Activated CD8-positive, alpha-beta T cell treated with anti-CD3 and anti-CD28 coated beads for 36 hours (primary cell): ENCODE data around the gene WBP11. TPM values are rescaled to one million over a fixed set of nuclear protein-coding genes. Genes with fewer than 3 reads are reported as not detected.

ENCODE experiments used
- ATAC-seq: fragments of 200-7000 bp; cut with Tn5 transposase; one replicate; pipeline ENCODE4 v1.10.0; 2021; ENCODE audit warnings: mild to moderate bottlenecking, moderate library complexity
- CTCF ChIA-PET: fragments of 350-600 bp; sonication (Branson Sonifier 250); formaldehyde crosslinking; loops from one replicate; lab custom pipeline; 2021; ENCODE audit warnings: antibody characterized with exemption; lab: Charles Lee
- POLR2A ChIA-PET: fragments of 350-600 bp; sonication (Branson Sonifier 250); formaldehyde crosslinking; loops from one replicate; lab custom pipeline; 2021; ENCODE audit warnings: antibody characterized with exemption; lab: Charles Lee
- DNase-seq: peaks from one replicate; pipeline ENCODE4 v3.0.0-alpha.2; 2020
- H3K27ac Mint-ChIP-seq: one replicate; pipeline ENCODE4 v1.8.0; 2021; ENCODE audit warnings: mild to moderate bottlenecking, mixed read lengths
- H3K27me3 Mint-ChIP-seq: one replicate; pipeline ENCODE4 v1.8.0; 2021; ENCODE audit warnings: mixed read lengths
- H3K36me3 Mint-ChIP-seq: one replicate; pipeline ENCODE4 v1.8.0; 2021; ENCODE audit warnings: low read depth, mixed read lengths
- H3K4me1 Mint-ChIP-seq: one replicate; pipeline ENCODE4 v1.8.0; 2021; ENCODE audit warnings: low read depth, mixed read lengths
- H3K4me3 Mint-ChIP-seq: one replicate; pipeline ENCODE4 v1.8.0; 2021; ENCODE audit warnings: mild to moderate bottlenecking, moderate library complexity, mixed read lengths
- H3K9me3 Mint-ChIP-seq: one replicate; pipeline ENCODE4 v1.8.0; 2021; ENCODE audit warnings: mixed read lengths
- CTCF ChIP-seq: fragments of 200-600 bp; IDR thresholded peaks from one replicate; pipeline ENCODE4 v1.8.0; 2022; ENCODE audit warnings: antibody characterized with exemption, mild to moderate bottlenecking
- intact Hi-C: fragments of 100-400 bp; cut with micrococcal nuclease; formaldehyde crosslinking; loops from one replicate; pipeline ENCODE4 v1.10.0; 2022
- total RNA-seq, 2 experiments: library from RNA; stranded (reverse); gene quantifications; one replicate each; pipeline ENCODE4 v1.2.3, GENCODE V29; 2021

WBP11 gene
- total RNA-seq, 2 experiments from 2014 or later: 123 to 130 TPM

DNA sequence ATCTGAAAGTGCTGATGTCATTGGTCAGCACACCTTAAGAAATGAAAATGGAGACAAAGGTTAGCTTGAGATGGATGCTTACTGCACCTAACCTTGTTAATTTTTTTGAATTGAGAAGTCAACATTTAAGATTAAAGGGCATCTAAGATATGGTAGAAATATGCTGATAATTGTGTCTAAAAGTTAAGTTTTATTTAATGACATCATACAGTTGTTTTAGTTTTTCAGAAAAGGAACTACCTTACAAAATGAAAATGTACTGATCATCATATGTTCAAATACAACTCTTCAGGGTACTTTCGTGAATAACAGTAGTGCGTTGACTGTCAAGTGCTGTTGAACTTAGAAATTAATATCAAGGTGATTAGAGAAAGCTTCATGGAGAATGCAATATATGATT, 8.2 kb upstream of the WBP11 start:
- Mint-ChIP-seq H3K9me3 (no peaks in the 10 kb centered on the region), H3K36me3 (no peaks in the 10 kb centered on the region), H3K4me1 (peaks cover 14% of the 10 kb centered on the region), H3K27ac (peak overlapping the region; percentile 13), H3K4me3 (no peak overlapping the region), H3K27me3 (peaks cover 2% of the 10 kb centered on the region)
- DNase-seq (no peak), ATAC-seq (no peak)
- POLR2A ChIA-PET: interaction anchor here (1.1 kb wide), 1 partner anchor 37 kb away, joined by 3 read pairs; no protein-coding TSS in a partner anchor
- CTCF ChIA-PET: interaction anchor here (1.4 to 3.1 kb wide), 2 partner anchors 183 to 185 kb away, joined by 4 to 12 read pairs; no protein-coding TSS in a partner anchor
- no peak for TF ChIP-seq CTCF
- intact Hi-C loops: no loop called here

- no peak for DNase-seq
- H3K4me3 Mint-ChIP-seq: no peak overlapping the region
- peak overlapping the region; percentile 38 for H3K27ac Mint-ChIP-seq
- TF ChIP-seq CTCF: no peak
- H3K9me3 Mint-ChIP-seq: no peaks in the 10 kb centered on the region
- POLR2A ChIA-PET: interaction anchor here (1.1 kb wide), 2 partner anchors 36 to 40 kb away, joined by 3 read pairs; a partner anchor contains a TSS
- ATAC-seq: peak; percentile 13
- CTCF ChIA-PET: interaction anchor here (1.2 to 3.1 kb wide), 3 partner anchors 87 to 186 kb away, joined by 4 to 12 read pairs (median 5); no protein-coding TSS in a partner anchor
- H3K27me3 Mint-ChIP-seq: peaks cover 2% of the 10 kb centered on the region
- no peaks in the 10 kb centered on the region for H3K36me3 Mint-ChIP-seq
- intact Hi-C loops: no loop called here
- peaks cover 14% of the 10 kb centered on the region for H3K4me1 Mint-ChIP-seq
These were observed 7.7 kb upstream of the WBP11 start for GRCh38 chr12:14810953-14811483.

- peaks cover 18% of the 10 kb centered on the region for H3K4me1 Mint-ChIP-seq
- H3K9me3 Mint-ChIP-seq: no peaks in the 10 kb centered on the region
- no peak overlapping the region for H3K4me3 Mint-ChIP-seq
- no peaks in the 10 kb centered on the region for H3K36me3 Mint-ChIP-seq
- ChIA-PET CTCF (interaction anchor here (1.0 to 3.1 kb wide), 4 partner anchors 86 to 187 kb away, joined by 3 to 12 read pairs (median 4); no protein-coding TSS in a partner anchor), POLR2A (interaction anchor here (1.1 kb wide), 2 partner anchors 35 to 40 kb away, joined by 3 read pairs; a partner anchor contains a TSS)
- DNase-seq (no peak), ATAC-seq (no peak)
- intact Hi-C loops: no loop called here
- H3K27me3 Mint-ChIP-seq: peaks cover 2% of the 10 kb centered on the region
- no peak for TF ChIP-seq CTCF
- H3K27ac Mint-ChIP-seq: peak overlapping the region; percentile 38
These were observed 7.1 kb upstream of the WBP11 start for GRCh38 chr12:14810167-14810952.

- TF ChIP-seq CTCF: no peak
- Mint-ChIP-seq H3K9me3 (no peaks in the 10 kb centered on the region), H3K4me3 (no peak overlapping the region), H3K36me3 (peaks cover 22% of the 10 kb centered on the region), H3K27me3 (no peaks in the 10 kb centered on the region), H3K27ac (no peak overlapping the region), H3K4me1 (peaks cover 37% of the 10 kb centered on the region)
- ATAC-seq (peak; percentile 1), DNase-seq (no peak)
- POLR2A ChIA-PET: interaction anchor here (1.4 to 3.0 kb wide), 3 partner anchors 11 to 33 kb away, joined by 3 to 33 read pairs (median 5); a partner anchor contains a TSS
- CTCF ChIA-PET: interaction anchor here (1.0 to 3.4 kb wide), 4 partner anchors 22 to 192 kb away, joined by 4 to 18 read pairs (median 12); a partner anchor contains a TSS
- intact Hi-C loops: no loop called here
These were observed 517 bp upstream of the WBP11 start for GRCh38 chr12:14803830-14804160.

- ATAC-seq (no peak), DNase-seq (no peak)
- Mint-ChIP-seq H3K4me1 (peaks cover 37% of the 10 kb centered on the region), H3K36me3 (peaks cover 31% of the 10 kb centered on the region), H3K27me3 (no peaks in the 10 kb centered on the region), H3K27ac (no peak overlapping the region), H3K4me3 (no peak overlapping the region), H3K9me3 (no peaks in the 10 kb centered on the region)
- CTCF ChIA-PET: interaction anchor here (0.9 to 3.4 kb wide), 8 partner anchors 13 to 418 kb away, joined by 3 to 18 read pairs (median 4); partner anchors contain the start of gene RERG
- TF ChIP-seq CTCF: no peak
- intact Hi-C loops: loop anchor here (1.0 kb wide), 1 partner anchor 28 kb away; a partner anchor contains a TSS
- POLR2A ChIA-PET: interaction anchor here (0.7 to 3.0 kb wide), 9 partner anchors 10 to 388 kb away, joined by 3 to 33 read pairs (median 5); a partner anchor contains a TSS
These were observed 612 bp downstream of the WBP11 start for GRCh38 chr12:14802721-14803010.
